COLO668 (cell line): Measurements from ENCODE around the gene UTS2R.
"Not testable (repeated sequence)": the region's sequence is repeated elsewhere in the genome, so short reads cannot be mapped to it uniquely, and the experiment has no call there.

Experiments
- DNase-seq: peaks from one replicate; lab custom pipeline; 2025; ENCODE audit not compliant: unreplicated experiment; lab: John Stamatoyannopoulos, UW

Gene UTS2R

GRCh38 chr17:82373731-82374625 is 2.4 kb downstream of the UTS2R start:
- no peak for DNase-seq

DNA sequence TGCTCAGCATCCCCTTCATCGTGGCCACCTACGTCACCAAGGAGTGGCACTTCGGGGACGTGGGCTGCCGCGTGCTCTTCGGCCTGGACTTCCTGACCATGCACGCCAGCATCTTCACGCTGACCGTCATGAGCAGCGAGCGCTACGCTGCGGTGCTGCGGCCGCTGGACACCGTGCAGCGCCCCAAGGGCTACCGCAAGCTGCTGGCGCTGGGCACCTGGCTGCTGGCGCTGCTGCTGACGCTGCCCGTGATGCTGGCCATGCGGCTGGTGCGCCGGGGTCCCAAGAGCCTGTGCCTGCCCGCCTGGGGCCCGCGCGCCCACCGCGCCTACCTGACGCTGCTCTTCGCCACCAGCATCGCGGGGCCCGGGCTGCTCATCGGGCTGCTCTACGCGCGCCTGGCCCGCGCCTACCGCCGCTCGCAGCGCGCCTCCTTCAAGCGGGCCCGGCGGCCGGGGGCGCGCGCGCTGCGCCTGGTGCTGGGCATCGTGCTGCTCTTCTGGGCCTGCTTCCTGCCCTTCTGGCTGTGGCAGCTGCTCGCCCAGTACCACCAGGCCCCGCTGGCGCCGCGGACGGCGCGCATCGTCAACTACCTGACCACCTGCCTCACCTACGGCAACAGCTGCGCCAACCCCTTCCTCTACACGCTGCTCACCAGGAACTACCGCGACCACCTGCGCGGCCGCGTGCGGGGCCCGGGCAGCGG is 3.2 kb downstream of the UTS2R start:
- DNase-seq: peak; percentile 75

DNA sequence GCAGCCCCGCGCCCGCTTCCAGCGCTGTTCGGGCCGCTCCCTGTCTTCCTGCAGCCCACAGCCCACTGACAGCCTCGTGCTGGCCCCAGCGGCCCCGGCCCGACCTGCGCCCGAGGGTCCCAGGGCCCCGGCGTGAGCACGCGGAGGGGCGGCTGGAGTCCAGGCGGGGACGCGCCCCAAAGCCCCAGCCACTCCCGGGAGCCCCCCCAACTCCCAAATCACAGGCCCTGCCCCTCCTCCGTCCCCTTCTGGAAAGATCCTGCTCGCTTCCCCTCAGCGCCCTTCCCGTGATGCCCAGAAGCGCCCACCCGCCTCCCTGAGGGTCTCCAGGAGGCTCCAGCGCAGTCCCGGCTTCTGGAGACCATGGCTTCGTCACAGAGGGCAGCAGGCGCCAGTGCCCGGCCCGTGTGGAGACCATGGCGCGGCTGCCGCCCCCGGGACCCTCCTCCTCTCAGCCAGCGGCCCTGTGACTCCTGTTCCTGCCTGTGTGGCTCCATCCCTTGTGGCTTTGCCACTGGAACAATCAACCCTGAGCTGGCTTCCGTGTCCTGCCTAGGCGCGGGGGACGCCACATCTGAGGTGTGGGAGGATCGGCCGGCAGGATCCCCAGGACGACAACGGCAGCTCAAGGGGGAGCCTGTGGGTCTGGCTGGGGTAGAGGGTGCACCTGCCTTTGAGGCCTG is 3.9 kb downstream of the UTS2R start:
- no peak for DNase-seq

GRCh38 chr17:82376042-82376730 is 4.6 kb downstream of the UTS2R start:
- DNase-seq: no peak

DNA sequence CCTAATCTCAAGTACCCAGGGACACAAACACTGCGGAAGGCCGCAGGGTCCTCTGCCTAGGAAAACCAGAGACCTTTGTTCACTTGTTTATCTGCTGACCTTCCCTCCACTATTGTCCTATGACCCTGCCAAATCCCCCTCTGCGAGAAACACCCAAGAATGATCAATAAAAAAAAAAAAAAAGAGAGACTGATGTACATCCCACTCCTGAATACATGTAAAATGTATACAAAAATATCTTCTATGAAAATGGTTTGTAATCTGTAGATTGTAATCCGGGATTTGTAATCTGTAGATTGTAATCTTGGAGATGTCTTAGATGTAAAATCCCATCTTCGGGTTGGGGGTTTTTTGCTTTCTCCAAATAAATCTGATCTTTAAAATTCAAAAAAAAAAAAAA is 5.7 kb downstream of the UTS2R start:
- DNase-seq: not testable (repeated sequence)

GRCh38 chr17:82377924-82378740 is 6.6 kb downstream of the UTS2R start:
- no peak for DNase-seq

GRCh38 chr17:82378741-82379021 is 7.1 kb downstream of the UTS2R start:
- DNase-seq: no peak

DNA sequence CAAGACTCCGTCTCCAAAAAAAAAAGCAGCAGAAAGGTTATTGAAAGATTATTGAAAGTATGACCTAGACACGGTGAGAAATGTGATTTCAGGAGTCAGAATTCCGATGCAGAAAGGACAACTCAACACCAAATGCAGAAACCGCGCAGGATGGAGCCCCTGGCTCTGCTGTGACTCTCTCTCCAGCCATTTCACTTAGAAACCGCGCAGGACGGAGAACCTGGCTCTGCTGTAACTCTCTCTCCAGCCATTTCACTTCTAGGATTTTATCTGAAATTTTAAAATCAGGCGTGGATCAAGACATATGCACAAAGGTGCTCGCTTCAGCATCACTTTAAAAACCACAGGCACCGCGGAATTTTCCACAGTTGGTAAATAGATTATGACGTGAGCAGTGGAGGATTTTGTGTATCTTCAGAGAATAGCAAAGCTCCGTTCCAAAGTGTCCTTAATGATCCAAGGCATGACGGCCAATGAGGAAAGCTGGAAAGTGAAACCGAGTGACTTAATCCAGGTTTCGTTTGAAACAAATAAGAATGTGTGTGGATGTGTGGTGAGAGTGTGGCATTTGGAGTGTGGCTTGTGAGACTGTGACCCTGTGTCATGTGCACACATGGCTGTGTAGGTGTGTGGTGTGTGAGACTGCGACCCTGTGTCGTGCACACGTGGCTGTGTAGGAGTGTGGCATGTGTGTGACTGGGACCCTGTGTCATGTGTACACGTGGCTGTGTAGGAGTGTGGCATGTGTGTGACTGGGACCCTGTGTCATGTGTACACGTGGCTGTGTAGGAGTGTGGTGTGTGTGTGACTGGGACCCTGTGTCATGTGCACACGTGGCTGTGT is 9.5 kb downstream of the UTS2R start:
- DNase-seq: no peak

DNA sequence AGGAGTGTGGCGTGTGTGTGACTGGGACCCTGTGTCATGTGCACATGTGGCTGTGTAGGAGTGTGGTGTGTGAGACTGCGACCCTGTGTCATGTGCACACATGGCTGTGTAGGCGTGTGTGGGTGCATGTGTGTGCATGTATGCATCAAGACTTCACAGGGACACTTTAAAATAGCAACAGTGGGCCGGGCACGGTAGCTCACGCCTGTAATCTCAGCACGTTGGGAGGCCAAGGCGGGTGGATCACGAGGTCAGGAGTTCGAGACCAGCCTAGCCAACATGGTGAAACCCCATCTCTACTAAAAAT is 10.1 kb downstream of the UTS2R start:
- not testable (repeated sequence) for DNase-seq

- DNase-seq: not testable (repeated sequence)
Measured at GRCh38 chr17:82382220-82382932, 10.8 kb downstream of the UTS2R start.

DNA sequence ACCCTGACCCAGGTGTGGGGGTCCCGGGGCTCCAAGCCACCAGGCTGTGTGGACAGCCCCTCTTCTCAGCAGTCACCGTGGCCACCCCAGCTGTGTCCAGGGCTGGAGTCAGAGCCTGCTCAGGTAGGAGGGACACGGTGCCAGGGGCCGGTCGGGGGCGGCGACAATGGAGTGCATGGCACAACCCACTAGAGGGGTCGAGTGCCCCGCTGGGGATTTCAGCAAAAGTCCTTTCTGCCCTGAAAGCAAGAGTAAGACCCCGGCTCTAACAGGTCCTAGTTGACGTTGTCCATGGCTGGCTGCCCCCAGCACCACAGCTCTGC is 11.3 kb downstream of the UTS2R start:
- no peak for DNase-seq

GRCh38 chr17:82383411-82383810 is 11.8 kb downstream of the UTS2R start:
- DNase-seq: peak; percentile 29

DNA sequence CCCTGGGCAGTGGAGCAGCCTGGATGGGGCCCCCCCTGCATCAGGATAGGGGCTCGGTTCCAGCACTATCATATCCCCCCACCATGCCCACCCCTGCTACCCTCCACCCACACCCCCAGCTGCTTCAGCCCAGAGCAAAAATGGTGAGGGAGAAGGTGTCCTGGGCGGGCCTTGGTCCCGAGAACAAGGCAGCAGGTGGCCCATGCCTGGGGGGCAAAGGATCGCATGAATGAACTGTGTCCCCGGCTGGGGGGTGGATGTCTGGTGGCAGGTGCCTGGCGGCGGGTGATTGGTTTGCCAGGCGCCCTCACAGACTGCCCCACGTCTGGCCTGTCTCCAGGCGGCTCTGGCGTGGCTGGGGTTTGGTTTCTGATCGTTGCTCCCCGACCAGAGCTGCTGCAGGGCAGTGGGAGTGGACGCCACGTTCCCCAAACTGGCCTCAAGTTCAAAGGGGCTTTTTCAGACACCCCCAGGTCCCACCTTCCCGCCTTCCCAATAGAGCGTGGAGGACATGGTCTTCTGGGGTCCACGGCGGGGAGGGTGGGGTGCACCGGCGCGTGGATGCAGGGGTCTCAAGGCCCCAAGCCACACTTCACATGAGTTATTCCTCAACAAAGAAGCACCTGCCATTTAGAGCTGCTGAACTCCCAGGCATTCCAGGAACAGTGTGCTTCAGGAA is 12.6 kb downstream of the UTS2R start:
- peak; percentile 64 for DNase-seq

DNA sequence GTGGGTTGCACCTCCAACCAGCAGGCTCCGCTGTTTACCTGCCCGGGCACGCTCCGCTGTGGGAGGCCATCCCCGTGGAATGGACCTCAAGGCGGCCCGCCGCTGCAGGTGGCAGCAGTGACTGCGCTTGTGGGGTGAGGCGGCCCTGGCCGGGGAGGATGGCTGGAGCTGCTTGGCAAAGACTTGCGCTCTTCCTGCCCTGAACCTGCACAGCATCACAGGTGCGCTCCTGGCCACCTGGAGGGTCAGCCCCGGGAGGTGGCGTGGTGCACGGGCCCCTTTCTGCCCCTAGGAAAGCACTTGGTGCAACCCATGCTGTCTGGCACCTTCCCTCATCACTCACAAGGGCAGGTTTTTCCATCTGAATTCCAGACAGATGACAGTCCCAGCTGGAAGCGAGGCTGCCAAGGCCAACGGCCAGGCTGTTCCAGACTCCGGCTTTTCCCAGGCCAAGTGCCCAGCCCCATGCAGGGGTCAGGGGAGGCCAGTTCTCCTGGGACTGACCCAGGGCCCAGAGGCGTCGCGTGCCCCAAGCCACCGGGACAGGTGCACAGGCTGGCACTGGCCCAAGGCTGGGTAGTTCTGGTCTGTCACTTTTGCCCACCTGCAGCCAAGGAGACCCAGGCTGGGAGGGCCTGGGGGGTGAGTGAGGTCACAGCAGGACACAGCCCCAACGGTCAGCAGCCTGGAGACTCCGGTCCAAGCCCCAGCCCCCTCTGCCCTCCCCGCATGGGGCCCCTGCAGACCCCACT is 13.3 kb downstream of the UTS2R start:
- DNase-seq: peak; percentile 88

- no peak for DNase-seq
Measured at GRCh38 chr17:82385559-82386254, 14.1 kb downstream of the UTS2R start.

GRCh38 chr17:82386255-82386831 is 14.8 kb downstream of the UTS2R start:
- DNase-seq: no peak
